H9 (cell line): Measurements from ENCODE around the gene ALG13. TPM values are rescaled to one million over a fixed set of nuclear protein-coding genes. Genes with fewer than 3 reads are reported as not detected.

Source experiments
- DNase-seq: peaks from one replicate; pipeline ENCODE4 v3.0.0-alpha.2; 2017
- H2AFZ ChIP-seq: one replicate; pipeline ENCODE4 v1.6.1; 2013; ENCODE audit warnings: mild to moderate bottlenecking, low read length, control low read depth, moderate library complexity
- H2AK5ac ChIP-seq: 2 replicates; pipeline ENCODE4 v1.6.1; 2013; ENCODE audit warnings: low read length, control low read depth, mixed read lengths; ENCODE audit not compliant: insufficient read length
- H2BK120ac ChIP-seq: one replicate; pipeline ENCODE4 v1.6.1; 2013; ENCODE audit warnings: low read depth, mild to moderate bottlenecking, low read length, control low read depth, inconsistent platforms; ENCODE audit not compliant: poor library complexity, severe bottlenecking
- H2BK12ac ChIP-seq: 2 replicates; pipeline ENCODE4 v1.6.1; 2013; ENCODE audit warnings: low read length, control low read depth, mixed read lengths, low read depth; ENCODE audit not compliant: insufficient read length
- H2BK15ac ChIP-seq: 2 replicates; pipeline ENCODE4 v1.6.1; 2013; ENCODE audit warnings: low read depth, low read length, control low read depth
- H2BK20ac ChIP-seq: one replicate; pipeline ENCODE4 v1.6.1; 2013; ENCODE audit warnings: low read depth, mild to moderate bottlenecking, low read length, control low read depth, inconsistent platforms; ENCODE audit not compliant: poor library complexity, severe bottlenecking
- H2BK5ac ChIP-seq: 2 replicates; pipeline ENCODE4 v1.6.1; 2013; ENCODE audit warnings: low read length, control low read depth, mixed read lengths; ENCODE audit not compliant: insufficient read length
- H3K14ac ChIP-seq: 2 replicates; pipeline ENCODE4 v1.6.1; 2013; ENCODE audit warnings: low read length, control low read depth; ENCODE audit not compliant: insufficient read depth
- H3K18ac ChIP-seq: 2 replicates; pipeline ENCODE4 v1.6.1; 2013; ENCODE audit warnings: low read depth, mild to moderate bottlenecking, mixed read lengths, low read length, control low read depth; ENCODE audit not compliant: insufficient read length
- H3K23ac ChIP-seq: 2 replicates; pipeline ENCODE4 v1.6.1; 2013; ENCODE audit warnings: low read length, control low read depth, mixed read lengths, low read depth; ENCODE audit not compliant: insufficient read length
- H3K23me2 ChIP-seq: 2 replicates; pipeline ENCODE4 v1.6.1; 2013; ENCODE audit warnings: low read depth, mild to moderate bottlenecking, mixed read lengths, low read length, control low read depth; ENCODE audit not compliant: insufficient read length, poor library complexity, severe bottlenecking
- H3K27ac ChIP-seq: 2 replicates; pipeline ENCODE4 v1.5.1; 2013; ENCODE audit warnings: low read length, control low read depth, mixed read lengths, low read depth; ENCODE audit not compliant: insufficient read length
- H3K27me3 ChIP-seq: 2 replicates; pipeline ENCODE4 v1.6.1; 2013; ENCODE audit warnings: low read length, control low read depth, inconsistent platforms; ENCODE audit not compliant: insufficient read depth
- H3K4ac ChIP-seq: 2 replicates; pipeline ENCODE4 v1.6.1; 2013; ENCODE audit warnings: low read depth, mild to moderate bottlenecking, control low read depth, inconsistent platforms, low read length, moderate library complexity
- H3K4me1 ChIP-seq: 2 replicates; pipeline ENCODE4 v1.6.1; 2013; ENCODE audit warnings: low read length, control low read depth, inconsistent platforms; ENCODE audit not compliant: insufficient read depth
- H3K4me2 ChIP-seq: 2 replicates; pipeline ENCODE4 v1.6.1; 2013; ENCODE audit warnings: low read length, control low read depth, mixed read lengths; ENCODE audit not compliant: insufficient read length, insufficient read depth
- H3K56ac ChIP-seq: 2 replicates; pipeline ENCODE4 v1.6.1; 2013; ENCODE audit warnings: low read depth, mild to moderate bottlenecking, mixed read lengths, low read length, control low read depth; ENCODE audit not compliant: insufficient read length
- H3K79me1 ChIP-seq: 2 replicates; pipeline ENCODE4 v1.6.1; 2013; ENCODE audit warnings: low read depth, mild to moderate bottlenecking, moderate library complexity, low read length, control low read depth, inconsistent platforms; ENCODE audit not compliant: insufficient read depth, poor library complexity, severe bottlenecking
- H3K79me2 ChIP-seq: 2 replicates; pipeline ENCODE4 v1.6.1; 2013; ENCODE audit warnings: low read length, control low read depth, inconsistent platforms; ENCODE audit not compliant: insufficient read depth
- H3K9ac ChIP-seq: 2 replicates; pipeline ENCODE4 v1.6.1; 2013; ENCODE audit warnings: low read length, control low read depth, mixed read lengths; ENCODE audit not compliant: insufficient read length; ENCODE audit errors: extremely low read depth
- H3K9me3 ChIP-seq: one replicate; pipeline ENCODE4 v1.6.1; 2013; ENCODE audit warnings: low read depth, low read length, inconsistent platforms; ENCODE audit not compliant: control insufficient read depth
- H3T11ph ChIP-seq: one replicate; pipeline ENCODE4 v1.6.1; 2013; ENCODE audit warnings: mild to moderate bottlenecking, low read length, control low read depth, inconsistent platforms
- H4K20me1 ChIP-seq: one replicate; pipeline ENCODE4 v1.6.1; 2013; ENCODE audit not compliant: control insufficient read depth, insufficient read length, insufficient read depth
- H4K5ac ChIP-seq: 2 replicates; pipeline ENCODE4 v1.6.1; 2013; ENCODE audit warnings: low read depth, mild to moderate bottlenecking, mixed read lengths, low read length, control low read depth; ENCODE audit not compliant: insufficient read length
- H4K8ac ChIP-seq: replicated peaks from 2 replicates; pipeline ENCODE4 v1.6.1; 2013; ENCODE audit warnings: low read length, control low read depth, mixed read lengths, low read depth; ENCODE audit not compliant: insufficient read length
- H4K91ac ChIP-seq: 2 replicates; pipeline ENCODE4 v1.6.1; 2013; ENCODE audit warnings: low read depth, mild to moderate bottlenecking, moderate library complexity, mixed read lengths, low read length, control low read depth; ENCODE audit not compliant: insufficient read length
- H3K27ac Mint-ChIP-seq, 3 experiments: 2 replicates in 2 of 3; 3 replicates in 1 of 3; pipeline ENCODE4 v1.8.0; 2020 to 2021; ENCODE audit warnings: mixed read lengths in 3 of 3, mild to moderate bottlenecking in 1 of 3, moderate library complexity in 1 of 3
- H3K27me3 Mint-ChIP-seq: 2 replicates; pipeline ENCODE4 v1.8.0; 2021; ENCODE audit warnings: low read depth, mild to moderate bottlenecking, moderate library complexity, mixed read lengths
- H3K36me3 Mint-ChIP-seq, 3 experiments: 2 replicates in 2 of 3; 3 replicates in 1 of 3; pipeline ENCODE4 v1.8.0; 2020 to 2021; ENCODE audit warnings: low read depth in 3 of 3, mixed read lengths in 3 of 3; ENCODE audit not compliant: insufficient read depth in 1 of 3
- H3K4me1 Mint-ChIP-seq, 2 experiments: 2 replicates each; pipeline ENCODE4 v1.8.0; 2020; ENCODE audit warnings: mixed read lengths in 2 of 2
- H3K4me3 Mint-ChIP-seq, 2 experiments: 2 replicates in 1 of 2; 3 replicates in 1 of 2; pipeline ENCODE4 v1.8.0; 2020 to 2021; ENCODE audit warnings: mild to moderate bottlenecking in 2 of 2, mixed read lengths in 2 of 2, moderate library complexity in 1 of 2
- H3K9me3 Mint-ChIP-seq, 2 experiments: 2 replicates in 1 of 2; 3 replicates in 1 of 2; pipeline ENCODE4 v1.8.0; 2020; ENCODE audit warnings: mild to moderate bottlenecking in 2 of 2, mixed read lengths in 2 of 2, moderate library complexity in 1 of 2
- WGBS: extraction: QIAGEN DNeasy Blood & Tissue Kit; methylation state at CpG from one replicate; pipeline ENCODE4 v1.1.7; 2013; ENCODE audit warnings: missing lambda C conversion rate, low lambda C conversion rate, mixed read lengths; ENCODE audit not compliant: insufficient read length; ENCODE audit errors: extremely low coverage; 5-methylcytosine and 5-hydroxymethylcytosine counted together
- total RNA-seq: library from RNA; stranded (reverse); gene quantifications from 2 replicates; pipeline ENCODE4 v1.2.1, GENCODE V29; 2021
- TF ChIP-seq, protein P1 (sequence below): fragments of 200-600 bp; sonication (generic); conservative IDR thresholded peaks from 3 replicates; pipeline ENCODE4 v1.8.0; 2021; ENCODE audit warnings: antibody characterized with exemption, mild to moderate bottlenecking

Gene ALG13
- total RNA-seq, 1 experiment from 2014 or later, result 91.9 TPM

DNA sequence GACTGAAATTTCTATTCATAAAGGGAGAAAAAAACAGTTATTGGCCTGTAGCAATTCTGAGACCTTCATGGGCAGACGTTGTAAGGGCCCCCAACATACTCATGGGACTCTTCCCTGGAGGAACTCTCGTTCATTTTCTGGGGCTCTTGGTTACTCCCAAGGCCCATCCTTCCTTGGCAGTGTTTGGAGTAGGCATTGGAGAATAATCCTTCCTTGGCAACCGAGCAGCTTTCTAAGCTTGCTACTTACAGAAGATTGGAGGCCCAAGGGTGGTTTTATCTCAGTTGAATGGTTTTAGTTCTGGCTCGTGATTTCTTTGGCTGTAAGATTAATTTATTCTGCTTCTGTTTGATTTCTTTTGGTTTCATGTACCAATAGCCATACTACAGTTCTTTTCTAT lies 50.4 kb downstream of the ALG13 start:
- Histone ChIP-seq H3K79me1 (no peaks in the 10 kb centered on the region), H3T11ph (no peak overlapping the region), H2BK5ac (no peak overlapping the region), H4K91ac (no peak overlapping the region), H4K5ac (no peak overlapping the region), H2BK12ac (no peak overlapping the region), H2AFZ (no peak overlapping the region), H3K14ac (no peak overlapping the region), H4K20me1 (no peaks in the 10 kb centered on the region), H2BK20ac (no peak overlapping the region), H3K27me3 (no peaks in the 10 kb centered on the region), H2BK120ac (no peak overlapping the region), H3K9ac (no peak overlapping the region), H3K4ac (no peak overlapping the region), H3K23me2 (no peaks in the 10 kb centered on the region), H3K23ac (no peak overlapping the region), H3K56ac (no peak overlapping the region), H3K9me3 (no peaks in the 10 kb centered on the region), H3K27ac (no peak overlapping the region), H2AK5ac (no peak overlapping the region), H3K4me1 (no peaks in the 10 kb centered on the region), H3K79me2 (no peaks in the 10 kb centered on the region), H3K18ac (no peak overlapping the region), H2BK15ac (no peak overlapping the region), H3K4me2 (no peak overlapping the region), H4K8ac (no peak overlapping the region)
- no peak overlapping the region for H3K4me3 Mint-ChIP-seq
- no CpG with 5 or more reads among the region's 4 CpGs for WGBS
- H3K36me3 Mint-ChIP-seq, result peaks cover 12 to 76% (median 73%) of the 10 kb centered on the region in 3 experiments; a peak in 6 of 7 replicates
- H3K4me1 Mint-ChIP-seq, result no peaks in the 10 kb centered on the region
- H3K27me3 Mint-ChIP-seq, result no peaks in the 10 kb centered on the region
- TF ChIP-seq, protein P1, sequence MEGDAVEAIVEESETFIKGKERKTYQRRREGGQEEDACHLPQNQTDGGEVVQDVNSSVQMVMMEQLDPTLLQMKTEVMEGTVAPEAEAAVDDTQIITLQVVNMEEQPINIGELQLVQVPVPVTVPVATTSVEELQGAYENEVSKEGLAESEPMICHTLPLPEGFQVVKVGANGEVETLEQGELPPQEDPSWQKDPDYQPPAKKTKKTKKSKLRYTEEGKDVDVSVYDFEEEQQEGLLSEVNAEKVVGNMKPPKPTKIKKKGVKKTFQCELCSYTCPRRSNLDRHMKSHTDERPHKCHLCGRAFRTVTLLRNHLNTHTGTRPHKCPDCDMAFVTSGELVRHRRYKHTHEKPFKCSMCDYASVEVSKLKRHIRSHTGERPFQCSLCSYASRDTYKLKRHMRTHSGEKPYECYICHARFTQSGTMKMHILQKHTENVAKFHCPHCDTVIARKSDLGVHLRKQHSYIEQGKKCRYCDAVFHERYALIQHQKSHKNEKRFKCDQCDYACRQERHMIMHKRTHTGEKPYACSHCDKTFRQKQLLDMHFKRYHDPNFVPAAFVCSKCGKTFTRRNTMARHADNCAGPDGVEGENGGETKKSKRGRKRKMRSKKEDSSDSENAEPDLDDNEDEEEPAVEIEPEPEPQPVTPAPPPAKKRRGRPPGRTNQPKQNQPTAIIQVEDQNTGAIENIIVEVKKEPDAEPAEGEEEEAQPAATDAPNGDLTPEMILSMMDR, result no peak
- H3K9me3 Mint-ChIP-seq, result no peaks in the 10 kb centered on the region
- no peak for DNase-seq
- H3K27ac Mint-ChIP-seq, result no peak overlapping the region
